DOHH2 (cell line): ENCODE measurements around the gene KPNA1.
A peak's percentile ranks its signal among the peaks of the same experiment; 100 is the strongest.

Source experiments
- CTCF ChIP-seq: fragments of 200-600 bp; sonication (generic); IDR thresholded peaks from one replicate; pipeline ENCODE4 v1.5.1; 2014; ENCODE audit warnings: antibody characterized with exemption, mild to moderate bottlenecking, low read depth, low read length; ENCODE audit not compliant: poor library complexity, severe bottlenecking
- EZH2phosphoT487 ChIP-seq: fragments of 200-600 bp; sonication (generic); IDR thresholded peaks from 2 replicates; pipeline ENCODE4 v1.6.1; 2017; ENCODE audit warnings: borderline replicate concordance, mild to moderate bottlenecking, antibody characterized with exemption, low read length, moderate library complexity, mixed read lengths

- TF ChIP-seq CTCF, result peak; percentile 59
- TF ChIP-seq EZH2phosphoT487, result no peak
These were observed 55.7 kb downstream of the KPNA1 start for GRCh38 chr3:122458992-122459391.
